Fibroblast of skin of right quadriceps (primary cell): Measurements from ENCODE around the gene RAPGEF4.
"Not testable (repeated sequence)": the region's sequence is repeated elsewhere in the genome, so short reads cannot be mapped to it uniquely, and the experiment has no call there.

Experiments used
- DNase-seq: peaks from one replicate; pipeline ENCODE4 v3.0.0-alpha.2; 2013

RAPGEF4 gene

DNA sequence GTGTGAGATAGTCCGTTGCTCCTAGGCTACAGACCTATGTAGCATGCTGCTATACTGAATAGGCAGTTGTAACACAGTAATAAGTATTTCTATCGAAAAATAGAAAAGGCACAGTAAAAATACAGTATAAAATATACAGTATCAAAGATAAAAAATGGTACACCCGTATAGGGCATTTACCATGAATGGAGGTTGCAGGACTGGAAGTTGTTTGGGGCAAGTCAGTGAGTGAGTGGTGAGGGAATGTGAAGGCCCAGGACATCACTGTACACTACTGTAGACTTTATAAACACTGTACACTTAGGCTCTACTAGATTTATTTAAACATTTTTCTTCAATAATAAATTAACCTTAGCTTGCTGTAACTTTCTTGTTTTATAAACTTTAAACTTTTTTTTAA lies 343.5 kb downstream of the RAPGEF4 start:
- DNase-seq, result no peak

DNA sequence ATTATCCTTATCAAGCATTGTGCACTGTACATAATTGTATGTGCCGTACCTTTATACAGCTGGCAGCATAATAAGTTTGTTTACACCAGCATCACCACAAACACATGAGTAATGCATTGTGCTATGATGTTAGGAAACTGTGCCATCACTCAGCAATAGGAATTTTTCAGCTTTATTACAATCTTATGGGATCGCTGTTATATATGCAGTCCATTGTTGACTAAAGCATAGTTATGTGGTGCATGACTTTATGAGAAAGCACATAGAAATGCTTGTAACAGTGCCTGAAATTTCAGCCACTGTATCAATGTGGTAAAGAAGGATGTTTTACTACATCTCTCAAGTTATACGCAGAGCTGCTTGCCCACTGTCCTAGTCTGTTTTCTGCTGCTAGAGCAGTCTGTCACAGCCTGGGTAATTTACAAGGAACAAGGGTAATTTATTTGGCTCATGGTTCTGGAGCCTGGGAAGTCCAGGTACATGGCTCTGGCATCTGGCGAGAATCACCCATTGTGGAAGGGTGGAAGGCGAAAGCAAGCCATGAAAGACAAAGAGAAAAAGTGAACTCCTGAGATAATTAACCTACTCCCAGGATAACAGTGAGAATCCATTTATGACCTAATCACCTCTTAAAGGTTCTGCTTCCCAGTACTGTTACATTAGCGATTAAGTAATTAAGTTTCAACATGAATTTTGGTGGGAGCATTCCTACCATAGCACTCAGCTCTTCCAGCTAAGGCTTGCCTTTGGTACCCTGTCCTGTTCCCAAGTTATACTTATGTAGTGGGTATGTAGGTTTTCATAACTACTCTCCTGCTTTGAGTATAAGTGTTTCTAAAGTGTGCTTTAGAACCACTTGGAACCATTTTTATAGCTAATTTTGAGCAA lies 344.6 kb downstream of the RAPGEF4 start:
- peak; percentile 97 for DNase-seq

DNA sequence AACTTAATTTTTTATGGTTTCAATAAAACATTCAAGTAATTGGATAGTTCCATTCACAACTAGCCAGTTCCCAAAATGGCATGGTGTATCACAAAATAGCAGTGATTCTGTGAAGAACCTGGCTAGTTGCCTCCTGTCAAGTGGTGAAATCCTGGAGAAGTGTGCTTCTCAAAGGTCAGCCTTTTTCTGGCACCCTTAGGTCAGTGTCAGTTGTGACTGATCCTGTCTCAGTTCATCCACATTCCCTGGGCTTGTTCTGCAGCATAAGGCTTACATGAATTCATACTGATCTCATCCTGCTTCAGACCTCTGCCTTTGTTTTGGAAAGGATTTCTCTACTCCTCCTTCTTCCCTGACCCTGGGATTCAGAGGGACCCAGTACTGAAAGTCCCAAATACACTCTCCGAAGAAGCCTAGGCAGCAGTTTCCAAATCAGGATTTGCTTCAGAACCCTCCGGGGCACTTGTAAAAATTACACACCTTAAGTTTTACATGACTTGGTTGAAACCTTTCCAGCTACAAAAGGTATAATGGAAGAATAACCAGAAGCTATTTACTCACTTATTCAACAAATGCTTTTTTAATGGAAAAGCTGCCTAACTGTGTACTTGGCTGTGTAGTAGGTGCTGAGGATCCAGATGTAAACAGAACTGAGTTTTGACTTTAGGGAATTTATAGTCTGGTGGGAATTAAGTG lies 351.0 kb downstream of the RAPGEF4 start:
- DNase-seq, result no peak

- DNase-seq, result peak; percentile 54
Observed at GRCh38 chr2:173087214-173087581, 351.6 kb downstream of the RAPGEF4 start.

GRCh38 chr2:173087793-173088496 lies 352.3 kb downstream of the RAPGEF4 start:
- no peak for DNase-seq

- DNase-seq, result peak; percentile 40
Observed at GRCh38 chr2:173090276-173090877, 354.7 kb downstream of the RAPGEF4 start.

- no peak for DNase-seq
Observed at GRCh38 chr2:173090973-173091660, 355.5 kb downstream of the RAPGEF4 start.

DNA sequence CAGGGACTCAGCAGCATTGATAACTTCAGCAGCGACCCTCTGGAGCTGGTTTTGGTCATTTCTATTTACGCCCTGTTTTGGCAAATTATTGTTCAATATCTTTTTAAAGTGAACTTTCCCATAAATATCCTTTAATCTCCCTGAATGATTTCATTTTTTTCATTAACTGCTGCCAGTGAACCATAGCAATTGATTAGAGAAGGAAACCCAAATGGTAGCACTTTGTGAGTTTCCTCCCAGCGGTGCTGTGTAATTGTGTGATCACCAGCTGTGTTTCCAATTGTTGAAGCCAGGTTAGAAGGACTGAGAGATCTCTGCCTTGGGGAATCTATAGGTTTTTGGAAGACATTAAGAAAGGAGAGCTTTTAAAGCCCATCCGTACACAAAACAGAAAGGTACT lies 356.3 kb downstream of the RAPGEF4 start:
- DNase-seq, result no peak

- no peak for DNase-seq
Observed at GRCh38 chr2:173092844-173093402, 357.3 kb downstream of the RAPGEF4 start.

- not testable (repeated sequence) for DNase-seq
Observed at GRCh38 chr2:173093617-173094016, 358.0 kb downstream of the RAPGEF4 start.

GRCh38 chr2:173094731-173095130 lies 359.1 kb downstream of the RAPGEF4 start:
- DNase-seq, result no peak

- no peak for DNase-seq
Observed at GRCh38 chr2:173095356-173095755, 359.7 kb downstream of the RAPGEF4 start.

- DNase-seq, result no peak
Observed at GRCh38 chr2:173099271-173099670, 363.6 kb downstream of the RAPGEF4 start.

GRCh38 chr2:173099804-173100203 lies 364.2 kb downstream of the RAPGEF4 start:
- DNase-seq, result no peak

- DNase-seq, result peak; percentile 30
Observed at GRCh38 chr2:173101687-173102086, 366.0 kb downstream of the RAPGEF4 start.
